COR-L47 (cell line): ENCODE data around the gene SLC4A5.

Experiments used
- DNase-seq: peaks from one replicate; lab custom pipeline; 2025; lab: John Stamatoyannopoulos, UW

SLC4A5 gene

GRCh38 chr2:74314107-74314506, 29.1 kb downstream of the SLC4A5 start:
- no peak for DNase-seq

- DNase-seq, result no peak
Measured at GRCh38 chr2:74313497-74313896, 29.7 kb downstream of the SLC4A5 start.

- DNase-seq, result no peak
Measured at GRCh38 chr2:74312913-74313312, 30.3 kb downstream of the SLC4A5 start.

- DNase-seq, result no peak
Measured at GRCh38 chr2:74307720-74308119, 35.5 kb downstream of the SLC4A5 start.

- no peak for DNase-seq
Measured at GRCh38 chr2:74304332-74305148, 38.7 kb downstream of the SLC4A5 start.

GRCh38 chr2:74302865-74303264, 40.4 kb downstream of the SLC4A5 start:
- DNase-seq, result no peak

- no peak for DNase-seq
Measured at GRCh38 chr2:74301262-74301661, 42.0 kb downstream of the SLC4A5 start.

GRCh38 chr2:74300506-74300905, 42.7 kb downstream of the SLC4A5 start:
- no peak for DNase-seq

- no peak for DNase-seq
Measured at GRCh38 chr2:74297950-74298349, 45.3 kb downstream of the SLC4A5 start.

GRCh38 chr2:74297391-74297790, 45.8 kb downstream of the SLC4A5 start:
- no peak for DNase-seq

GRCh38 chr2:74293191-74293991, 49.8 kb downstream of the SLC4A5 start:
- no peak for DNase-seq

GRCh38 chr2:74292751-74293150, 50.5 kb downstream of the SLC4A5 start:
- DNase-seq, result no peak

GRCh38 chr2:74291886-74292621, 51.2 kb downstream of the SLC4A5 start:
- DNase-seq, result peak; percentile 9

- DNase-seq, result no peak
Measured at GRCh38 chr2:74291218-74291544, 52.0 kb downstream of the SLC4A5 start.

- DNase-seq, result peak; percentile 25
Measured at GRCh38 chr2:74290466-74291217, 52.6 kb downstream of the SLC4A5 start.

- no peak for DNase-seq
Measured at GRCh38 chr2:74290066-74290465, 53.1 kb downstream of the SLC4A5 start.

GRCh38 chr2:74286725-74287124, 56.5 kb downstream of the SLC4A5 start:
- DNase-seq, result no peak

- DNase-seq, result no peak
Measured at GRCh38 chr2:74281141-74281975, 61.9 kb downstream of the SLC4A5 start.

GRCh38 chr2:74278694-74279093, 64.5 kb downstream of the SLC4A5 start:
- no peak for DNase-seq

GRCh38 chr2:74278176-74278575, 65.0 kb downstream of the SLC4A5 start:
- DNase-seq, result no peak

- no peak for DNase-seq
Measured at GRCh38 chr2:74275228-74275627, 68.0 kb downstream of the SLC4A5 start.
